DOHH2 (cell line): Measurements from ENCODE around the gene KIAA0040.

Source experiments
- H3F3A ChIP-seq: fragments of 200-600 bp; sonication (generic), shearing (Covaris generic); 2 replicates; pipeline ENCODE4 v1.6.0; 2016; ENCODE audit warnings: antibody characterized with exemption, mild to moderate bottlenecking; ENCODE audit not compliant: control insufficient read depth, insufficient read depth
- H3K27ac ChIP-seq: fragments of 200-600 bp; sonication (generic); 2 replicates; pipeline ENCODE4 v1.5.1; 2014; ENCODE audit warnings: low read depth, mild to moderate bottlenecking, low read length, moderate library complexity
- H3K27me3 ChIP-seq: fragments of 200-600 bp; sonication (generic); 2 replicates; pipeline ENCODE4 v1.6.1; 2014; ENCODE audit warnings: mild to moderate bottlenecking, low read length, mixed read lengths; ENCODE audit not compliant: control insufficient read depth
- H3K36me3 ChIP-seq: fragments of 200-600 bp; sonication (generic); 2 replicates; pipeline ENCODE4 v1.6.1; 2014; ENCODE audit warnings: mild to moderate bottlenecking, low read length, moderate library complexity, mixed read lengths; ENCODE audit not compliant: control insufficient read depth
- H3K4me1 ChIP-seq: fragments of 200-600 bp; sonication (generic); 2 replicates; pipeline ENCODE4 v1.6.1; 2014; ENCODE audit warnings: mild to moderate bottlenecking, low read length, mixed read lengths; ENCODE audit not compliant: control insufficient read depth
- H3K4me2 ChIP-seq: fragments of 200-600 bp; sonication (generic); 2 replicates; pipeline ENCODE4 v1.6.0; 2014; ENCODE audit warnings: mild to moderate bottlenecking, low read length, moderate library complexity
- H3K4me3 ChIP-seq: fragments of 200-600 bp; sonication (generic); 2 replicates; pipeline ENCODE4 v1.5.1; 2014; ENCODE audit warnings: mild to moderate bottlenecking, low read length, mixed read lengths
- H3K79me2 ChIP-seq: fragments of 200-600 bp; sonication (generic); 2 replicates; pipeline ENCODE4 v1.6.1; 2014; ENCODE audit warnings: mild to moderate bottlenecking, low read length, mixed read lengths; ENCODE audit not compliant: control insufficient read depth
- H3K9me2 ChIP-seq: fragments of 200-600 bp; sonication (generic); replicated peaks from 2 replicates; pipeline ENCODE4 v1.6.1; 2014; ENCODE audit warnings: mild to moderate bottlenecking, low read length, mixed read lengths; ENCODE audit not compliant: control insufficient read depth
- H3K9me3 ChIP-seq: fragments of 200-600 bp; sonication (generic); 2 replicates; pipeline ENCODE4 v1.6.1; 2014; ENCODE audit warnings: antibody characterized with exemption, low read length, mixed read lengths; ENCODE audit not compliant: control insufficient read depth, insufficient read depth
- H4K20me1 ChIP-seq: fragments of 200-600 bp; sonication (generic); 2 replicates; pipeline ENCODE4 v1.6.0; 2014; ENCODE audit warnings: low read depth, mild to moderate bottlenecking, antibody characterized with exemption, low read length, moderate library complexity; ENCODE audit not compliant: control insufficient read depth, insufficient read depth
- CTCF ChIP-seq: fragments of 200-600 bp; sonication (generic); IDR thresholded peaks from one replicate; pipeline ENCODE4 v1.5.1; 2014; ENCODE audit warnings: antibody characterized with exemption, mild to moderate bottlenecking, low read depth, low read length; ENCODE audit not compliant: poor library complexity, severe bottlenecking
- EZH2phosphoT487 ChIP-seq: fragments of 200-600 bp; sonication (generic); IDR thresholded peaks from 2 replicates; pipeline ENCODE4 v1.6.1; 2017; ENCODE audit warnings: borderline replicate concordance, mild to moderate bottlenecking, antibody characterized with exemption, low read length, moderate library complexity, mixed read lengths

The KIAA0040 gene

GRCh38 chr1:175178056-175178455 is 14.5 kb downstream of the KIAA0040 start:
- Histone ChIP-seq H3K36me3 (peaks cover 89% of the 10 kb centered on the region), H3K4me3 (no peak overlapping the region), H3K79me2 (peaks cover 92% of the 10 kb centered on the region), H3F3A (no peaks in the 10 kb centered on the region), H3K27me3 (no peaks in the 10 kb centered on the region), H3K4me1 (peaks cover 76% of the 10 kb centered on the region), H3K4me2 (no peak overlapping the region), H3K27ac (no peak overlapping the region), H3K9me3 (no peaks in the 10 kb centered on the region), H3K9me2 (no peaks in the 10 kb centered on the region), H4K20me1 (peaks cover 10% of the 10 kb centered on the region; the same call in 1 of the 2 replicates)
- TF ChIP-seq CTCF (no peak), EZH2phosphoT487 (no peak)

GRCh38 chr1:175176246-175176645 is 16.3 kb downstream of the KIAA0040 start:
- H3K27ac ChIP-seq, result no peak overlapping the region
- no peaks in the 10 kb centered on the region for H3F3A ChIP-seq
- H3K27me3 ChIP-seq, result no peaks in the 10 kb centered on the region
- H4K20me1 ChIP-seq, result peaks cover 7% of the 10 kb centered on the region; the same call in 1 of the 2 replicates
- H3K4me2 ChIP-seq, result no peak overlapping the region
- TF ChIP-seq EZH2phosphoT487 (no peak), CTCF (no peak)
- H3K9me3 ChIP-seq, result no peaks in the 10 kb centered on the region
- no peaks in the 10 kb centered on the region for H3K9me2 ChIP-seq
- peaks cover 92% of the 10 kb centered on the region for H3K79me2 ChIP-seq
- H3K4me1 ChIP-seq, result peaks cover 71% of the 10 kb centered on the region
- no peak overlapping the region for H3K4me3 ChIP-seq
- peaks cover 89% of the 10 kb centered on the region for H3K36me3 ChIP-seq

GRCh38 chr1:175174309-175175102 is 18.1 kb downstream of the KIAA0040 start:
- Histone ChIP-seq H3K4me1 (peaks cover 56% of the 10 kb centered on the region), H3K9me3 (no peaks in the 10 kb centered on the region), H3F3A (no peaks in the 10 kb centered on the region), H3K4me2 (peak overlapping the region; percentile 29; the same call in 1 of the 2 replicates), H3K9me2 (no peaks in the 10 kb centered on the region), H3K79me2 (peaks cover 92% of the 10 kb centered on the region), H3K36me3 (peaks cover 91% of the 10 kb centered on the region), H3K27ac (no peak overlapping the region), H3K4me3 (peak overlapping the region; percentile 34; the same call in 1 of the 2 replicates), H3K27me3 (no peaks in the 10 kb centered on the region), H4K20me1 (peaks cover 11% of the 10 kb centered on the region)
- TF ChIP-seq CTCF, result no peak
- no peak for TF ChIP-seq EZH2phosphoT487
